OCI-LY3 (cell line): ENCODE data around the gene LRRC26.
A peak's percentile ranks its signal among the peaks of the same experiment; 100 is the strongest.
"Not testable (repeated sequence)": the region's sequence is repeated elsewhere in the genome, so short reads cannot be mapped to it uniquely, and the experiment has no call there.

Experiments used
- H2AFZ ChIP-seq: fragments of 200-600, 300-600 bp; shearing (Covaris generic); 2 replicates; pipeline ENCODE4 v1.6.0; 2014; ENCODE audit warnings: antibody characterized with exemption, low read depth, low read length
- H3K27ac ChIP-seq: fragments of 200-600, 300-600 bp; sonication (generic); 2 replicates; pipeline ENCODE4 v1.5.1; 2014; ENCODE audit warnings: mild to moderate bottlenecking, low read length, moderate library complexity, mixed read lengths
- H3K27me3 ChIP-seq: fragments of 200-600, 300-600 bp; sonication (generic); 2 replicates; pipeline ENCODE4 v1.6.1; 2014; ENCODE audit warnings: low read depth, low read length, mixed read lengths
- H3K36me3 ChIP-seq: fragments of 200-600, 300-600 bp; sonication (generic); replicated peaks from 2 replicates; pipeline ENCODE3; 2014; ENCODE audit warnings: low read depth, low read length, mixed read lengths
- H3K4me1 ChIP-seq: fragments of 300-600, 200-600 bp; sonication (generic); 2 replicates; pipeline ENCODE4 v1.6.1; 2014; ENCODE audit warnings: low read length, mixed read lengths
- H3K4me2 ChIP-seq: fragments of 200-600, 300-600 bp; sonication (generic); 2 replicates; pipeline ENCODE4 v1.6.1; 2014; ENCODE audit warnings: low read length, mixed read lengths
- H3K4me3 ChIP-seq: fragments of 300-600, 200-600 bp; sonication (generic); 2 replicates; pipeline ENCODE4 v1.5.1; 2014; ENCODE audit warnings: antibody characterized with exemption, mild to moderate bottlenecking, low read length, moderate library complexity
- H3K79me2 ChIP-seq: fragments of 300-600, 200-600 bp; shearing (Covaris generic); 2 replicates; pipeline ENCODE4 v1.6.1; 2014; ENCODE audit warnings: mild to moderate bottlenecking, low read length, mixed read lengths
- H3K9ac ChIP-seq: fragments of 300-600, 200-600 bp; shearing (Covaris generic); 2 replicates; pipeline ENCODE4 v1.6.0; 2014; ENCODE audit warnings: mild to moderate bottlenecking, low read length, moderate library complexity
- H3K9me3 ChIP-seq: fragments of 200-600, 300-600 bp; shearing (Covaris generic); 2 replicates; pipeline ENCODE4 v1.6.1; 2014; ENCODE audit warnings: low read length, mixed read lengths; ENCODE audit not compliant: insufficient read depth
- H4K20me1 ChIP-seq: fragments of 200-600, 300-600 bp; sonication (generic); 2 replicates; pipeline ENCODE4 v1.6.1; 2016; ENCODE audit warnings: low read length, mixed read lengths; ENCODE audit not compliant: insufficient read depth
- EZH2phosphoT487 ChIP-seq: fragments of 200-600 bp; shearing (Covaris generic); IDR thresholded peaks from 2 replicates; pipeline ENCODE4 v1.6.1; 2018; ENCODE audit warnings: antibody characterized with exemption, mixed run types, low read depth
- TF ChIP-seq, protein P1 (sequence below): fragments of 200-600, 300-600 bp; sonication (generic); IDR thresholded peaks from 2 replicates; pipeline ENCODE4 v1.5.1; 2014; ENCODE audit warnings: antibody characterized with exemption, low read length, low read depth

Gene LRRC26

DNA sequence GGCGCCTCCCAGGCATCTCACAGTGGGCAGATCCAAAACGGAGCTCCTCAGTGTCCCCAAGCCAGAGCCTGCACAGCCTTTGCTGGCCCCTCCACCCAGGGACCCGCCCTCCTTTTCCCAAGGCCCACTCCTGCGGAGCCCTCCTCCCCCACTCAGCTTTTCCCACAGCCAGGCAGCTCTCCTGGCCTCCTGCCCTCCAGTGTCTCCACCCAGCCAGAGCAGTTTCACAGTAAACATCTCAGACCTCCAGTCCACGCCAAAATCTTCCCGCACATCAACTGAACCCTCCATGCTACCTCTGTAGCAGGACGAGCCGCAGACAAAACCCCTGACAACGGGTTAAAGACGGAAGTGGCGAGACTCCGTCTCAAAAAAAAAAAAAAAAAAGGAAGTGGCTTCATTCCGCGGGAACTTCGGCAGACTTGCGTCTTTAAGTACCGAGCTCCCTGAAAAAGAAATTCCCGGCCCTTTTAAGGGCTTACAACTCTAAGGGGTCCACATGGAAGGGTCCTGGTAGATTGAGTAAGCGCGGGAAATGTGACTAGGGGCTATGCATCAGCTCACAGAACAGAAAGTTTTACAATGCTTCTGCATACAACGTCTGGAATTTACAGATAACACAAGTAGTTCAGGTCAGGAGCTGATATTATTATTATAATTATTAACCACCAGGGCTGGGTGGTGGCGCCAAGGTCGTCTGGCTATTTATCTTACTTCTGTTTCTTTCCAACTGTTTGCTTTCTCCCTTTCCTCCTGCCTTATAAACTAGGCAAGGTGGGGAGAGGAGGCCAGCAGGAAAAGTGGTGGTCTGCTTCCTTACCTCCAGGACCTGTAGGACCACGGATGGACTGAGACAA, 42.3 kb downstream of the LRRC26 start:
- peaks cover 51% of the 10 kb centered on the region for H3K79me2 ChIP-seq
- peak overlapping the region; percentile 88 for H3K9ac ChIP-seq
- H3K27ac ChIP-seq: peak overlapping the region; percentile 90

DNA sequence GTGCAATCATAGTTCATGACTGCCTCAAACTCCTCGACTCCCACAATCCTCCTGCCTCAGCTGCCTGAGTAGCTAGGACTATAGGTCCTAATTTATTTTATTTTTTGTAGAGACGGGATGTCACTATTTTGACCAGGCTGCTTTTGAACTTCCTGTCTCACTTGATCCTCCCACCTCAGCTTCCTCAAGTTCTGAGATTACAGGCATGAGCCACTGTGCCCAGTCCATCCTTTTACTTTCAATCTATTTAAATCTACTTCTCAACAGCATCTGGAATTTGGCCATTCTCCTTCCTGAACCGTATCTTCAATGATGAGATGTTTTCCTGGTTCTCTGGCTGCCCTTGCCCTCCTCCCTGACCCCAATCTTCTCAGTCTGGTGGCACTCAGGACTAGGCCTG, 43.1 kb downstream of the LRRC26 start:
- Histone ChIP-seq H3K9me3 (no peaks in the 10 kb centered on the region), H2AFZ (no peak overlapping the region), H3K4me2 (peak overlapping the region; percentile 98), H3K4me3 (peak overlapping the region; percentile 89), H3K36me3 (peaks cover 3% of the 10 kb centered on the region), H4K20me1 (no peaks in the 10 kb centered on the region), H3K9ac (peak overlapping the region; percentile 88), H3K4me1 (peaks cover 37% of the 10 kb centered on the region), H3K27ac (peak overlapping the region; percentile 90), H3K79me2 (peaks cover 51% of the 10 kb centered on the region), H3K27me3 (no peaks in the 10 kb centered on the region)
- TF ChIP-seq EZH2phosphoT487: no peak
- TF ChIP-seq, protein P1, sequence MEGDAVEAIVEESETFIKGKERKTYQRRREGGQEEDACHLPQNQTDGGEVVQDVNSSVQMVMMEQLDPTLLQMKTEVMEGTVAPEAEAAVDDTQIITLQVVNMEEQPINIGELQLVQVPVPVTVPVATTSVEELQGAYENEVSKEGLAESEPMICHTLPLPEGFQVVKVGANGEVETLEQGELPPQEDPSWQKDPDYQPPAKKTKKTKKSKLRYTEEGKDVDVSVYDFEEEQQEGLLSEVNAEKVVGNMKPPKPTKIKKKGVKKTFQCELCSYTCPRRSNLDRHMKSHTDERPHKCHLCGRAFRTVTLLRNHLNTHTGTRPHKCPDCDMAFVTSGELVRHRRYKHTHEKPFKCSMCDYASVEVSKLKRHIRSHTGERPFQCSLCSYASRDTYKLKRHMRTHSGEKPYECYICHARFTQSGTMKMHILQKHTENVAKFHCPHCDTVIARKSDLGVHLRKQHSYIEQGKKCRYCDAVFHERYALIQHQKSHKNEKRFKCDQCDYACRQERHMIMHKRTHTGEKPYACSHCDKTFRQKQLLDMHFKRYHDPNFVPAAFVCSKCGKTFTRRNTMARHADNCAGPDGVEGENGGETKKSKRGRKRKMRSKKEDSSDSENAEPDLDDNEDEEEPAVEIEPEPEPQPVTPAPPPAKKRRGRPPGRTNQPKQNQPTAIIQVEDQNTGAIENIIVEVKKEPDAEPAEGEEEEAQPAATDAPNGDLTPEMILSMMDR: no peak

More for the DNA sequence above, 42.3 kb downstream of the LRRC26 start:
- Histone ChIP-seq H3K4me3 (peak overlapping the region; percentile 89), H3K36me3 (peaks cover 3% of the 10 kb centered on the region), H3K27me3 (no peaks in the 10 kb centered on the region), H2AFZ (no peak overlapping the region), H3K9me3 (no peaks in the 10 kb centered on the region), H3K4me1 (peaks cover 29% of the 10 kb centered on the region), H4K20me1 (no peaks in the 10 kb centered on the region), H3K4me2 (peak overlapping the region; percentile 98)
- no peak for TF ChIP-seq EZH2phosphoT487
- TF ChIP-seq, protein P1: no peak

DNA sequence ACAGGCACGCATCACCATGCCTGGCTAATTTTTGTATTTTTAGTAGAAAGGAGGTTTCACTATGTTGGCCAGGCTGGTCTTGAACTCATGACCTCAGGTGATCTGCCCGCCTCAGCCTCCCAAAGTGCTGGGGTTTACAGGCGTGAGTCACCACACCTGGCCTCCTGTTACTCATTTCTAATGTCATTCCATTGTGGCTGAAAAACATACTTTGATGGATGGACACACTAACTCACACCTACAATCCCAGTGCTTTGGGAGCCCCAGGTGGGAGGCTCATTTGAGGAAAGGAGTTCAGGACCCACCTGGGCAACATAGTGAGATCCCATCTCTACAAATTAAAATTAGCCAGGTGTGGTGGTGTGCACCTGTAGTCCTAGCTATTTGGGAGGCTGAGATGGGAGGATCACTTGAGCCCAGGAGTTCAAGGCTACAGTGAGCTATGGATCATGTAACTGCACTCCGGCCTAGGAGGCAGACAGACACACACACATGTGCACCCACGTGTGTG, 45.8 kb downstream of the LRRC26 start:
- not testable (repeated sequence) for H3K9me3 ChIP-seq, H2AFZ ChIP-seq, H3K36me3 ChIP-seq, H4K20me1 ChIP-seq, H3K9ac ChIP-seq, H3K27me3 ChIP-seq
- peak overlapping the region; percentile 82 for H3K27ac ChIP-seq
- H3K4me2 ChIP-seq: peak overlapping the region; percentile 65
- peak overlapping the region; percentile 2; the same call in 1 of the 2 replicates for H3K4me3 ChIP-seq
- H3K4me1 ChIP-seq: peaks cover 38% of the 10 kb centered on the region
- H3K79me2 ChIP-seq: peaks cover 37% of the 10 kb centered on the region

DNA sequence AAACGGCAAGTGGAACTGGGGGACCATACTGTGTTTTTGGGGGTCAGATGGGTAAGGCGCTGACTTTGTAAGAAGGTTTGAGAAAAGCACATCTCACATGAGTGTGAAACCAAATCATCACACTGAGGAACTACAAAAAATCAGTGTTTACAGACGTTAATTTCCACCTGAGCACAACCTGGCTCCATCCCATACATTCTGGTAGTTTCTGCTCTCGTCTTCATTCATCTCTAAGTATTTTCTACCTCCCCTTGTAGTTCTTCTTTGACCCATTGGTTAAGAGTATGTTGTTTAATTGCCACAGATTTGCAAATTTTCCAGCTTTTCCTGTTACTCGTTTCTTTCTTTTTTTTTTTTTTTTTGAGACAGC, 46.4 kb downstream of the LRRC26 start:
- H3K9me3 ChIP-seq: no peaks in the 10 kb centered on the region
- H3K9ac ChIP-seq: peak overlapping the region; percentile 3; the same call in 1 of the 2 replicates
- TF ChIP-seq EZH2phosphoT487: no peak
- TF ChIP-seq, protein P1: no peak
- peaks cover 31% of the 10 kb centered on the region for H3K79me2 ChIP-seq
- H3K4me2 ChIP-seq: peak overlapping the region; percentile 65
- H3K36me3 ChIP-seq: peaks cover 3% of the 10 kb centered on the region
- H4K20me1 ChIP-seq: no peaks in the 10 kb centered on the region
- H3K4me3 ChIP-seq: peak overlapping the region; percentile 64
- peaks cover 40% of the 10 kb centered on the region for H3K4me1 ChIP-seq
- peak overlapping the region; percentile 82 for H3K27ac ChIP-seq
- no peaks in the 10 kb centered on the region for H3K27me3 ChIP-seq
- no peak overlapping the region for H2AFZ ChIP-seq

DNA sequence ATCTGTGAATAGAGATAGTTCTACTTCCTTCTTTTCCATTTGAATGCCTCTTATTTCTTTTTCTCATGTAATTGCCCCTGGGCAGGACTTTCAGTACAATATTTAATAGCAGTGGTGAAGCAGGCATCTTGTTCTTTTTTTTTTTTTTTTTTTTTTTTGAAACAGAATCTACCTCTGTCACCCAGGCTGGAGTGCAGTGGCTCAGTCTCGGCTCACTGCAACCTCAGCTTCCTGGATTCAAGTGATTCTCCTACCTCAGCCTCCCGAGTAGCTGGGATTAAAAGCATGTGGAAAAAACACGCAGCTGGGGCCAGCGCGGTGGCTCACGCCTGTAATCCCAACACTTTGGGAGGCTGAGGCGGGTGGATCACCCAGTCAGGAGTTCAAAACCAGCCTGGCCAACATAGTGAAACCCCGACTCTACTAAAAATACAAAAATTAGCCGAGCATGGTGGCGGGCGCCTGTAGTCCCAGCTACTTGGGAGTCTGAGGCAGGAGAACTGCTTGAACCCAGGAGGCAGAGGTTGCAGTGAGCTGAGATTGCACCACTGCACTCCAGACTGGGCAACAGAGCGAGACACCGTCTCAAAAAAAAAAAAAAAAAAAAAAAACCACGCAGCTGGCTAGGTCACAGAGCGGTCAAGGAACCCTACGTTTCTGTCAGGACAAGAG, 46.9 kb downstream of the LRRC26 start:
- peaks cover 26% of the 10 kb centered on the region for H3K79me2 ChIP-seq
- H3K9me3 ChIP-seq, H2AFZ ChIP-seq, H3K36me3 ChIP-seq, H3K27me3 ChIP-seq, H4K20me1 ChIP-seq: not testable (repeated sequence)
- peaks cover 44% of the 10 kb centered on the region for H3K4me1 ChIP-seq
- peak overlapping the region; percentile 42; the same call in 1 of the 2 replicates for H3K9ac ChIP-seq
- H3K27ac ChIP-seq: peak overlapping the region; percentile 82
- H3K4me2 ChIP-seq: peak overlapping the region; percentile 65
- peak overlapping the region; percentile 64 for H3K4me3 ChIP-seq

DNA sequence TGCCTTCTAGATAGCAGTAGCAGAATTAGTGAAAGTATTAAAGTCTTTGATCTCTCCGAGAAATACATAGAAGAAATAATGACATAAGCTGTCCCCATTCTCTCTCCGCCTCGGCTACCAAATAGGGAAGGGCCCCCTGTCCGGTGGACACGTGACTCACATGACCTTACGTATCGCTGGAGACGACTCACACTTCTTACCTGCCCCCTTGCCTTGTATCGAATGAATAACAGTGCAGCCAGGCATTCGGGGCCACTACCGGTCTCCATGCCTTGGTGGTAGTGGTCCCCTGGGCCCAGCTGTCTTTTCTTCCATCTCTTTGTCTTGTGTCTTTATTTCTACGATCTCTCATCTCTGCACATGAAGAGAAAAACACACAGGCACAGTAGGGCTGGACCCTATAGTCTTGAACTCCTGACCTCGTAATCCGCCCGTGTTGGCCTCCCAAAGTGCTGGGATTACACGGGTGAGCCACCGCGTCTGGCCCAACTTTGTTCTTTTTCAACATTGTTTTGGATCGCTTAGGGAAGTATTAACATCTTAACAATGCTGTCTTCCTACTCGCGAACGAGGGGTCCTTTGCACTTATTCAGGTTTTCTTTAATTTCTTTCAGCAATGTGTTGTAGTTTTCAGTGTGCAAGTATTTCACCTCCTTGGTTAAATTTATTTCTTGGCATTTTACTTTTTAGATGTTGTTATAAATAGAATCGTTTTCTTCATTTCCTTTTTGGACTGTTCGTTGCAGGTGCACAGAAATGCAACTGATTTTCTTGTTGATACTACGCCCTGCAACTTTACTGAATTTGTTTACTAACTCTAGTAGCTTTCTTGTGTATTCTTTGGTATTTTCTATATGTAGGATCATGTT, 47.7 kb downstream of the LRRC26 start:
- Histone ChIP-seq H3K9ac (peak overlapping the region; percentile 42), H3K4me2 (peak overlapping the region; percentile 65), H3K27ac (peak overlapping the region; percentile 82), H3K4me1 (peaks cover 44% of the 10 kb centered on the region), H3K4me3 (peak overlapping the region; percentile 64), H3K79me2 (peaks cover 18% of the 10 kb centered on the region)
- not testable (repeated sequence) for H3K27me3 ChIP-seq, H3K9me3 ChIP-seq, H3K36me3 ChIP-seq, H2AFZ ChIP-seq, H4K20me1 ChIP-seq
